Nephron (organoid): ENCODE data around the gene BTBD18.

Source experiments
- H3K27ac Mint-ChIP-seq, 3 experiments: 2 replicates each; pipeline ENCODE4 v1.8.0; 2020; ENCODE audit warnings: mixed read lengths in 3 of 3, mild to moderate bottlenecking in 2 of 3, moderate library complexity in 1 of 3
- H3K27me3 Mint-ChIP-seq: 2 replicates; pipeline ENCODE4 v1.8.0; 2021; ENCODE audit warnings: low read depth, mild to moderate bottlenecking, moderate library complexity, mixed read lengths
- H3K36me3 Mint-ChIP-seq: 2 replicates; pipeline ENCODE4 v1.8.0; 2020; ENCODE audit warnings: low read depth, mixed read lengths
- H3K4me1 Mint-ChIP-seq: 2 replicates; pipeline ENCODE4 v1.8.0; 2020; ENCODE audit warnings: mixed read lengths
- H3K4me3 Mint-ChIP-seq, 3 experiments: 2 replicates each; pipeline ENCODE4 v1.8.0; 2020; ENCODE audit warnings: mild to moderate bottlenecking in 3 of 3, mixed read lengths in 3 of 3, moderate library complexity in 2 of 3
- H3K9me3 Mint-ChIP-seq: 2 replicates; pipeline ENCODE4 v1.8.0; 2020; ENCODE audit warnings: mixed read lengths
- CTCF ChIP-seq, 3 experiments: fragments of 200-600 bp; sonication (generic); IDR thresholded peaks; one replicate each; pipeline ENCODE4 v1.5.0; 2021; ENCODE audit warnings: antibody characterized with exemption in 3 of 3; ENCODE audit not compliant: unreplicated experiment in 3 of 3

BTBD18 gene

DNA sequence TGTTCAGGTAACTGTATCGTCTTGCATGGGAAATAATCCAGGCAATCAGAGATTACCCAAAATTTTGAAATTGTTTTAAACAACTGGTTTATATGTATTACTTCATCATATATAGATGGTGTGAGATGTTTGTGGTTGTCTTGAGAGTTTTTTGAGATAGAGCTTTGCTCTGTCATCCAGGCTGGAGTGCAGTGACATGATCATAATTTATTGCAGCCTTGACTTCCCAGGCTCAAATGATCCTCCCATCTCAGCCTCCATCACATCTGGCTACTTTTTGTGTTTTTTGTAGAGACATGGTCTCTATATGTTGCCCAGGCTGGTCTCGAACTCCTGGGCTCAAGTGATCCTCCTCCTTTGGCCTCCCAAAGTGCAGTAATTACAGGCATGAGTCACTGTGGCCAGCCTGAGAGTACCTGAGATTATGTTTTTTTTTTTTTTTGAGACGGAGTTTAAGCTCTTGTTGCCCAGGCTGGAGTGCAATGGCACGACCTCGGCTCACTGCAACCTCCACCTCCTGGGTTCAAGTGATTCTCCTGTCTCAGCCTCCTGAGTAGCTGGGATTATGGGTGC, 21.5 kb upstream of the BTBD18 start:
- H3K4me1 Mint-ChIP-seq = peaks cover 68% of the 10 kb centered on the region
- no peak overlapping the region for H3K4me3 Mint-ChIP-seq
- no peaks in the 10 kb centered on the region for H3K27me3 Mint-ChIP-seq
- peaks cover 26% of the 10 kb centered on the region for H3K36me3 Mint-ChIP-seq
- H3K27ac Mint-ChIP-seq = peak overlapping the region; percentile 26 to 49 (median 34)
- no peak for TF ChIP-seq CTCF (IDR thresholded peaks at IDR 0.05; ENCODE audit: unreplicated experiment in 3 of 3)
- H3K9me3 Mint-ChIP-seq = no peaks in the 10 kb centered on the region

- no peak for TF ChIP-seq CTCF (IDR thresholded peaks at IDR 0.05; ENCODE audit: unreplicated experiment in 3 of 3)
- Mint-ChIP-seq H3K27ac (peak overlapping the region; percentile 26 to 49 (median 34)), H3K9me3 (no peaks in the 10 kb centered on the region), H3K4me3 (no peak overlapping the region), H3K36me3 (peaks cover 29% of the 10 kb centered on the region), H3K27me3 (no peaks in the 10 kb centered on the region), H3K4me1 (peaks cover 65% of the 10 kb centered on the region)
Observed at GRCh38 chr11:57772562-57772961, 20.9 kb upstream of the BTBD18 start.

GRCh38 chr11:57771365-57771764, 19.7 kb upstream of the BTBD18 start:
- Mint-ChIP-seq H3K4me3 (no peak overlapping the region), H3K4me1 (peaks cover 62% of the 10 kb centered on the region), H3K9me3 (no peaks in the 10 kb centered on the region), H3K36me3 (peaks cover 39% of the 10 kb centered on the region), H3K27ac (peak overlapping the region in 2 of 3 experiments; percentile 1 to 2), H3K27me3 (no peaks in the 10 kb centered on the region)
- no peak for TF ChIP-seq CTCF (IDR thresholded peaks at IDR 0.05; ENCODE audit: unreplicated experiment in 3 of 3)

- H3K4me1 Mint-ChIP-seq = peaks cover 60% of the 10 kb centered on the region
- no peak for TF ChIP-seq CTCF (IDR thresholded peaks at IDR 0.05; ENCODE audit: unreplicated experiment in 3 of 3)
- no peak overlapping the region for H3K4me3 Mint-ChIP-seq
- H3K9me3 Mint-ChIP-seq = no peaks in the 10 kb centered on the region
- H3K36me3 Mint-ChIP-seq = peaks cover 42% of the 10 kb centered on the region
- H3K27me3 Mint-ChIP-seq = no peaks in the 10 kb centered on the region
- peak overlapping the region in 1 of 3 experiments; percentile 1 for H3K27ac Mint-ChIP-seq
Observed at GRCh38 chr11:57770793-57771192, 19.2 kb upstream of the BTBD18 start.

DNA sequence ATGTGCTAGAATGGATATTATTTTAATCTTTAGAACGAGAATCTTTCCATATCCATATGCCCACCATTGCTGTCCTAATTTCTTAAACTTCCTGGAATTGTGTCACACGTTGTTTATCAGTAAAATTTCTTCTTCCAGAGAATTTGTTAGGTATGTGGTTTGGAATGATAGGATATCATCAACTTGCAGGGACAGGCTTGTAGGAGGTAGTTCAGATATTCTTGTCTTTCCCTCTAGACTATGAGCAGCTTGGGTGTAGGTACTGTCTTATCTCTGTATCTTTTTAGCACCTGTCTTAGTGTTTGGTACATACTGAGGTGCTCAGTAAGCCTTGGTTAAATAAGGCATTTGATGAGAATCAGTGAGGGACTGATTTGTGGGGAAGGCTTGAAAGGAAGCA, 13.4 kb upstream of the BTBD18 start:
- Mint-ChIP-seq H3K9me3 (no peaks in the 10 kb centered on the region), H3K36me3 (peaks cover 26% of the 10 kb centered on the region), H3K27me3 (no peaks in the 10 kb centered on the region), H3K27ac (peak overlapping the region; percentile 94 to 100 (median 99)), H3K4me3 (peak overlapping the region; percentile 94 to 99 (median 97)), H3K4me1 (peaks cover 47% of the 10 kb centered on the region)
- no peak for TF ChIP-seq CTCF (IDR thresholded peaks at IDR 0.05; ENCODE audit: unreplicated experiment in 3 of 3)

DNA sequence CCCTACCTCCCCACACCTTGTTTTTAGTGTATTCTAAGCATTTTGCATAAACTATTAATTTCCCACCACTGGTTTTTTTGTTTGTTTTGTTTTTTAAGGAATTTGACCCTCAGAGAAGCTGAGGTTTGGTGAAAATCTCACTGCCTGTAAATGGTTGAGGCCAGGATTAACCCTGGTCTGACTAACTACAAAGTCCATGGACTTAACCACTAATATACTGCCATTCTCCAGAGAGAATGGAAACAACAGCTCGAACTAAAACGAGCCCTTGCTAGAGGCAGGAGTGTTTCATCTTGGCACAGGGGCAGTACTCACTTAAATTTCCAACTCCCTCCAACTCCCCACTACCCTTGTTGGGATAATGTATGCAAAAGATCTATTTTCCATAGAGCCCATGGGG, 12.9 kb upstream of the BTBD18 start:
- TF ChIP-seq CTCF (IDR thresholded peaks at IDR 0.05; ENCODE audit: unreplicated experiment in 3 of 3) = no peak
- Mint-ChIP-seq H3K27ac (peak overlapping the region; percentile 94 to 100 (median 99)), H3K4me3 (peak overlapping the region; percentile 94 to 99 (median 97)), H3K36me3 (peaks cover 22% of the 10 kb centered on the region), H3K27me3 (no peaks in the 10 kb centered on the region), H3K9me3 (no peaks in the 10 kb centered on the region), H3K4me1 (peaks cover 44% of the 10 kb centered on the region)
